Measurements from ENCODE around the gene TWF2. TPM values are rescaled to one million over a fixed set of nuclear protein-coding genes. Genes with fewer than 3 reads are reported as not detected.

TWF2 gene
- total and polyA plus RNA-seq, 2 of the 13 experiments (the other 11 are each of a cell fraction or from before 2014, with no cell fraction given) = 45.5 to 108 TPM

GRCh38 chr3:52197842-52198625 is 40.9 kb downstream of the TWF2 start, which contains the start of gene ALAS1 (continued):
- TF ChIP-seq ZHX2 (IDR thresholded peaks at IDR 0.05; ENCODE audit: low read depth) (no peak), ZHX2 (CRISPR knock-in tag; IDR thresholded peaks at IDR 0.05; ENCODE audit: borderline replicate concordance) (no peak), HBP1 (CRISPR knock-in tag; IDR thresholded peaks at IDR 0.05; ENCODE audit: low read depth) (0 out of 2 replicates have a peak, but pooled peaks have one; percentile 33), SETDB1 (CRISPR knock-in tag; IDR thresholded peaks at IDR 0.05; ENCODE audit: borderline replicate concordance) (no peak), JUNB (CRISPR knock-in tag; IDR thresholded peaks at IDR 0.05; ENCODE audit: borderline replicate concordance) (no peak), ARID4A (CRISPR knock-in tag; IDR thresholded peaks at IDR 0.05; ENCODE audit: borderline replicate concordance) (peak; percentile 85; the same call in 1 of the 2 replicates), ADNP (CRISPR knock-in tag; IDR thresholded peaks at IDR 0.05) (no peak), PAWR (CRISPR knock-in tag; IDR thresholded peaks at IDR 0.05; ENCODE audit: borderline replicate concordance) (no peak), ZBTB42 (CRISPR knock-in tag; IDR thresholded peaks at IDR 0.05) (no peak), ZNF607 (CRISPR knock-in tag; IDR thresholded peaks at IDR 0.05; ENCODE audit: borderline replicate concordance) (0 out of 2 replicates have a peak, but pooled peaks have one; percentile 74), NR2F6 (IDR thresholded peaks at IDR 0.05) (0 out of 2 replicates have a peak, but pooled peaks have one; percentile 31), NR2F6 (CRISPR knock-in tag; IDR thresholded peaks at IDR 0.05) (peak; percentile 49; the same call in 1 of the 2 replicates), ZNF773 (CRISPR knock-in tag; IDR thresholded peaks at IDR 0.05; ENCODE audit: borderline replicate concordance) (peak; percentile 53; the same call in 1 of the 2 replicates), ATRX (CRISPR knock-in tag; IDR thresholded peaks at IDR 0.05; ENCODE audit: borderline replicate concordance) (no peak), NAIF1 (CRISPR knock-in tag; IDR thresholded peaks at IDR 0.05; ENCODE audit: borderline replicate concordance) (peak; percentile 71; the same call in 1 of the 2 replicates), ZFY (CRISPR knock-in tag; IDR thresholded peaks at IDR 0.05) (peak; percentile 86), ZSCAN9 (CRISPR knock-in tag; IDR thresholded peaks at IDR 0.05; ENCODE audit: borderline replicate concordance) (0 out of 2 replicates have a peak, but pooled peaks have one; percentile 68), NCOA2 (CRISPR knock-in tag; IDR thresholded peaks at IDR 0.05) (no peak)
